HCT116 (cell line): ENCODE results near the gene CDK11B. TPM values are rescaled to one million over a fixed set of nuclear protein-coding genes. Genes with fewer than 3 reads are reported as not detected.

ENCODE experiments used
- ATAC-seq: fragments of 200-7000 bp; cut with Tn5 transposase; 2 replicates; pipeline ENCODE4 v1.9.1; 2020; ENCODE audit warnings: mild to moderate bottlenecking, moderate library complexity
- BruUV-seq: library from RNA; stranded (reverse); fragments of 400-500 nt; replicated peaks from 2 replicates; lab custom pipeline; 2021; lab: Mats Ljungman, UMichigan
- CTCF ChIA-PET: fragments of 300-600 bp; sonication (Branson Sonifier 250); formaldehyde crosslinking; loops from one replicate; lab custom pipeline; 2021; ENCODE audit warnings: antibody characterized with exemption; lab: Charles Lee
- POLR2A ChIA-PET: fragments of 300-600, 350-600 bp; sonication (Branson Sonifier 250); formaldehyde crosslinking; loops from one replicate; lab custom pipeline; 2021; ENCODE audit warnings: antibody characterized with exemption; lab: Charles Lee
- RAD21 ChIA-PET, 2 experiments: fragments of 300-600 bp; sonication (Branson Sonifier 250); formaldehyde crosslinking; loops; one replicate each; lab custom pipeline; 2023; ENCODE audit warnings: low total read pairs in 2 of 2; ENCODE audit not compliant: uncharacterized antibody in 2 of 2, unreplicated experiment in 2 of 2, low non-redundant PET in 1 of 2; lab: Charles Lee
- DNase-seq: peaks from one replicate; pipeline ENCODE4 v3.0.0-alpha.2; 2010; ENCODE audit warnings: low read depth, low spot score
- H2AFZ ChIP-seq: fragments of 200-600 bp; shearing (Covaris generic), sonication (generic); 2 replicates; pipeline ENCODE4 v1.6.1; 2017; ENCODE audit warnings: low read depth, mixed run types, mixed read lengths, antibody characterized with exemption, low read length; ENCODE audit not compliant: poor library complexity, severe bottlenecking
- H3K27ac ChIP-seq: 2 replicates; pipeline ENCODE4 v1.5.1; 2012; ENCODE audit warnings: low read depth, low read length
- H3K27me3 ChIP-seq: fragments of 200-600 bp; sonication (generic); 2 replicates; pipeline ENCODE4 v1.6.1; 2016; ENCODE audit warnings: mixed run types, low read length, mixed read lengths; ENCODE audit not compliant: insufficient read depth
- H3K36me3 ChIP-seq, 2 experiments: fragments of 200-500 bp in 1 of 2; fragments of 200-600 bp in 1 of 2; sonication (Bioruptor generic) in 1 of 2; sonication (generic) in 1 of 2; 2 replicates each; pipeline versions ENCODE4 v1.5.1 to v1.6.1; 2014 to 2016; ENCODE audit warnings: low read length in 2 of 2, inconsistent platforms in 1 of 2, mixed read lengths in 1 of 2, mixed run types in 1 of 2; ENCODE audit not compliant: insufficient read depth in 2 of 2, control insufficient read depth in 1 of 2
- H3K4me1 ChIP-seq, 2 experiments: fragments of 200-600 bp in 1 of 2; sonication (generic) in 1 of 2; 2 replicates each; pipeline versions ENCODE4 v1.5.1 to v1.6.1; 2012 to 2017; ENCODE audit warnings: low read length in 2 of 2, inconsistent platforms in 1 of 2, mild to moderate bottlenecking in 1 of 2, mixed read lengths in 1 of 2, mixed run types in 1 of 2, moderate library complexity in 1 of 2; ENCODE audit not compliant: insufficient read depth in 2 of 2, control insufficient read depth in 1 of 2
- H3K4me2 ChIP-seq: fragments of 200-600 bp; sonication (generic); 2 replicates; pipeline ENCODE4 v1.6.1; 2017; ENCODE audit warnings: mixed run types, low read length, mixed read lengths
- H3K4me3 ChIP-seq, 2 experiments: fragments of 200-600 bp in 1 of 2; sonication (generic) in 1 of 2; replicated peaks in 1 of 2; 2 replicates each; pipeline ENCODE4 v1.5.1; 2011 to 2016; ENCODE audit warnings: low read length in 2 of 2, control low read depth in 1 of 2, low read depth in 1 of 2, mild to moderate bottlenecking in 1 of 2, mixed read lengths in 1 of 2, mixed run types in 1 of 2
- H3K79me2 ChIP-seq: fragments of 200-600 bp; sonication (generic); 2 replicates; pipeline ENCODE4 v1.6.1; 2017; ENCODE audit warnings: mild to moderate bottlenecking, mixed run types, low read length, moderate library complexity, mixed read lengths; ENCODE audit not compliant: insufficient read depth
- H3K9ac ChIP-seq: fragments of 200-600 bp; sonication (generic); 2 replicates; pipeline ENCODE4 v1.6.1; 2016; ENCODE audit warnings: low read length, mixed read lengths
- H3K9me2 ChIP-seq: fragments of 200-600 bp; sonication (generic), shearing (Covaris generic); 2 replicates; pipeline ENCODE4 v1.6.1; 2017; ENCODE audit warnings: mixed run types, mild to moderate bottlenecking, moderate library complexity; ENCODE audit not compliant: insufficient read depth
- H3K9me3 ChIP-seq, 2 experiments: fragments of 200-500 bp in 1 of 2; fragments of 200-600 bp in 1 of 2; sonication (Bioruptor generic) in 1 of 2; sonication (generic) in 1 of 2; 2 replicates each; pipeline ENCODE4 v1.6.1; 2014 to 2017; ENCODE audit warnings: low read length in 2 of 2, mixed read lengths in 2 of 2, inconsistent platforms in 1 of 2, low read depth in 1 of 2, mild to moderate bottlenecking in 1 of 2, mixed run types in 1 of 2, moderate library complexity in 1 of 2; ENCODE audit not compliant: control insufficient read depth in 1 of 2, insufficient read depth in 1 of 2
- H4K20me1 ChIP-seq: fragments of 200-600 bp; sonication (generic), shearing (Covaris generic); 2 replicates; pipeline ENCODE4 v1.6.1; 2017; ENCODE audit warnings: mixed run types, mild to moderate bottlenecking, moderate library complexity; ENCODE audit not compliant: insufficient read depth
- CBX3 ChIP-seq: IDR thresholded peaks from 2 replicates; pipeline ENCODE4 v1.6.1; 2012; ENCODE audit warnings: low read depth
- CTCF ChIP-seq, 3 experiments: fragments of 200-600 bp in 1 of 3; sonication (generic) in 1 of 3; IDR thresholded peaks in 2 of 3; conservative IDR thresholded peaks in 1 of 3; 2 replicates each; pipeline ENCODE4 v1.5.1; 2012 to 2017; ENCODE audit warnings: low read depth in 2 of 3, low read length in 2 of 3, antibody characterized with exemption in 1 of 3, borderline replicate concordance in 1 of 3, control low read depth in 1 of 3, mild to moderate bottlenecking in 1 of 3, mixed read lengths in 1 of 3, mixed run types in 1 of 3, moderate library complexity in 1 of 3; ENCODE audit not compliant: insufficient read depth in 1 of 3
- EZH2phosphoT487 ChIP-seq: fragments of 200-600 bp; IDR thresholded peaks from 2 replicates; pipeline ENCODE4 v1.6.1; 2018; ENCODE audit warnings: antibody characterized with exemption, borderline replicate concordance
- SP1 ChIP-seq: IDR thresholded peaks from 2 replicates; pipeline ENCODE4 v1.6.1; 2012; ENCODE audit warnings: low read depth
- SRF ChIP-seq: IDR thresholded peaks from 2 replicates; pipeline ENCODE4 v1.6.1; 2012; ENCODE audit warnings: low read depth
- intact Hi-C: fragments of 100-400 bp; cut with micrococcal nuclease; formaldehyde crosslinking; loops from 2 replicates; pipeline ENCODE4 v1.10.0; 2022
- total RNA-seq: library from RNA; stranded (reverse); gene quantifications from one replicate; pipeline ENCODE4 v1.2.1, GENCODE V29; 2021; ENCODE audit not compliant: unreplicated experiment

CDK11B gene
- total RNA-seq, 1 experiment from 2014 or later, result 31.5 TPM

GRCh38 chr1:1680031-1680911 lies 21.5 kb upstream of the CDK11B start:
- H3K9me3 ChIP-seq, result no peaks in the 10 kb centered on the region
- H3K4me3 ChIP-seq, result no peak overlapping the region
- H3K9ac ChIP-seq, result no peak overlapping the region
- no peak for ATAC-seq
- DNase-seq, result no peak
- peaks cover 7% of the 10 kb centered on the region; the same call in 1 of the 2 replicates for H3K79me2 ChIP-seq
- H3K9me2 ChIP-seq, result no peaks in the 10 kb centered on the region
- ChIA-PET RAD21 (no interaction called here), CTCF (no interaction called here), POLR2A (no interaction called here)
- no peak overlapping the region for H3K27ac ChIP-seq
- no peaks in the 10 kb centered on the region for H3K36me3 ChIP-seq
- H3K4me2 ChIP-seq, result no peak overlapping the region
- no peak overlapping the region for H2AFZ ChIP-seq
- no TSS peak for BruUV-seq
- H3K27me3 ChIP-seq, result no peaks in the 10 kb centered on the region
- TF ChIP-seq SRF, result no peak
- no peak for TF ChIP-seq CBX3
- TF ChIP-seq EZH2phosphoT487, result no peak
- no peak for TF ChIP-seq CTCF (IDR thresholded peaks at IDR 0.05 in 2 of 3, conservative IDR thresholded peaks at IDR 0.05 in 1 of 3; ENCODE audit: borderline replicate concordance in 1 of 3, insufficient read depth in 1 of 3, low read depth in 2 of 3, low read length in 2 of 3)
- TF ChIP-seq SP1, result no peak
- H4K20me1 ChIP-seq, result no peaks in the 10 kb centered on the region
- peaks cover 2 to 9% of the 10 kb centered on the region in 2 experiments for H3K4me1 ChIP-seq
- intact Hi-C loops, result no loop called here
